Type B pancreatic cell (in vitro differentiated cells): ENCODE results near the gene RAN. TPM values are rescaled to one million over a fixed set of nuclear protein-coding genes. Genes with fewer than 3 reads are reported as not detected.

Source experiments
- DNase-seq: peaks from one replicate; pipeline ENCODE4 v3.0.0; 2021; ENCODE audit warnings: mixed read lengths; ENCODE audit not compliant: unreplicated experiment; ENCODE audit errors: extremely low spot score
- H3K27ac Mint-ChIP-seq: 2 replicates; pipeline ENCODE4 v1.8.0; 2021; ENCODE audit warnings: mild to moderate bottlenecking, mixed read lengths
- H3K27me3 Mint-ChIP-seq: 2 replicates; pipeline ENCODE4 v1.8.0; 2021; ENCODE audit warnings: mixed read lengths
- H3K36me3 Mint-ChIP-seq: 2 replicates; pipeline ENCODE4 v1.8.0; 2021; ENCODE audit warnings: mixed read lengths
- H3K4me1 Mint-ChIP-seq: one replicate; pipeline ENCODE4 v1.8.0; 2021; ENCODE audit warnings: mixed read lengths; ENCODE audit not compliant: unreplicated experiment
- H3K4me3 Mint-ChIP-seq: 2 replicates; pipeline ENCODE4 v1.8.0; 2021; ENCODE audit warnings: mild to moderate bottlenecking, mixed read lengths
- H3K9me3 Mint-ChIP-seq: 2 replicates; pipeline ENCODE4 v1.8.0; 2021; ENCODE audit warnings: mixed read lengths
- CTCF ChIP-seq: fragments of 200-600 bp; sonication (generic); conservative IDR thresholded peaks from 2 replicates; pipeline ENCODE4 v1.5.0; 2021; ENCODE audit warnings: antibody characterized with exemption, mild to moderate bottlenecking
- total RNA-seq: library from RNA; stranded (reverse); gene quantifications from 2 replicates; pipeline ENCODE4 v1.2.1, GENCODE V29; 2021; ENCODE audit warnings: low replicate concordance

Gene RAN
- total RNA-seq, 1 donor from 2014 or later: 984 TPM

GRCh38 chr12:130920723-130921381 lies 49.0 kb downstream of the RAN start:
- no peaks in the 10 kb centered on the region for H3K9me3 Mint-ChIP-seq
- H3K27ac Mint-ChIP-seq: no peak overlapping the region
- no peak for TF ChIP-seq CTCF
- peaks cover 32% of the 10 kb centered on the region for H3K4me1 Mint-ChIP-seq
- DNase-seq: no peak
- H3K27me3 Mint-ChIP-seq: peaks cover 21% of the 10 kb centered on the region
- H3K36me3 Mint-ChIP-seq: no peaks in the 10 kb centered on the region
- no peak overlapping the region for H3K4me3 Mint-ChIP-seq

- peaks cover 13% of the 10 kb centered on the region for H3K27me3 Mint-ChIP-seq
- peaks cover 20% of the 10 kb centered on the region for H3K4me1 Mint-ChIP-seq
- no peaks in the 10 kb centered on the region for H3K36me3 Mint-ChIP-seq
- no peak overlapping the region for H3K4me3 Mint-ChIP-seq
- H3K9me3 Mint-ChIP-seq: no peaks in the 10 kb centered on the region
- DNase-seq: no peak
- no peak overlapping the region for H3K27ac Mint-ChIP-seq
- TF ChIP-seq CTCF: no peak
Observed at GRCh38 chr12:130922511-130922953, 50.7 kb downstream of the RAN start.

- Mint-ChIP-seq H3K36me3 (no peaks in the 10 kb centered on the region), H3K27me3 (peaks cover 13% of the 10 kb centered on the region), H3K4me3 (no peak overlapping the region), H3K4me1 (peaks cover 20% of the 10 kb centered on the region), H3K27ac (peak overlapping the region; percentile 16), H3K9me3 (no peaks in the 10 kb centered on the region)
- no peak for DNase-seq
- no peak for TF ChIP-seq CTCF
Observed at GRCh38 chr12:130924966-130925665, 53.2 kb downstream of the RAN start.

GRCh38 chr12:130925666-130926015 lies 53.8 kb downstream of the RAN start:
- no peak for DNase-seq
- Mint-ChIP-seq H3K4me3 (no peak overlapping the region), H3K27ac (peak overlapping the region; percentile 16), H3K36me3 (no peaks in the 10 kb centered on the region), H3K27me3 (peaks cover 13% of the 10 kb centered on the region), H3K4me1 (peaks cover 20% of the 10 kb centered on the region), H3K9me3 (no peaks in the 10 kb centered on the region)
- no peak for TF ChIP-seq CTCF

Other genes starting within 250 kb of the RAN start
- gene RIMBP2, start 155.8 kb upstream of the RAN start, total RNA-seq: 23.7 and 35.6 TPM in 2 replicates
- 8.2 and 17.3 TPM in 2 replicates for gene STX2, start 32.8 kb upstream of the RAN start, total RNA-seq
- gene ADGRD1, start 81.8 kb downstream of the RAN start, total RNA-seq: 2.6 and 11.0 TPM in 2 replicates